GM19467 (cell line): ENCODE data around the gene DTX1.

Source experiments
- ATAC-seq: cut with Tn5 transposase; IDR thresholded peaks from one replicate; pipeline ENCODE4 v1.9.1; 2021; ENCODE audit warnings: mild to moderate bottlenecking, moderate library complexity; ENCODE audit not compliant: unreplicated experiment

DTX1 gene

DNA sequence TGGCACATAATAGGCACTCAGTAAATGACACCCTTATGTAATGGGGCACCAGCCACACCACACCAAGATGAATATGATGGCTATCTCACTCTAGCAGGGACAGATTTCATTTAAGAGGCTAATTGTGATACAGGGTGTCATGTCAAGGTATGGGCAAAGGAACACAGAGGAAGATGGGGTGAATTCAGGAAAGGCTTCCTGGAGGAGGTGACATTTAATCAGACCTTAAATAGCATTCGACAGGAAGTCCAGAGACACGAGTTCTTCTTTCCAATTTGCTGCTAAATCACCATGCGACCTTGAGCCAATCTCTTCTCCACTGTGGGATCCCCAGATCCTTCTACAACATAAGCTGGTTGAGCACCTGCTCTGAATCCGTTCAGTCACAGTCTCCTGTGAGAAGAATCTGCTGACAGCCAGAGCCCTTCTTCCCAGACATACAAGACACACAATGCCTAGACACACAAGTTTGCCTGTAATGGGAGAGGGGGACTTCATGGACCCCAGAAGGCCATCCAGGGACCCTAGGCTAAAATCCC, 1.5 kb upstream of the DTX1 start:
- ATAC-seq = no peak

DNA sequence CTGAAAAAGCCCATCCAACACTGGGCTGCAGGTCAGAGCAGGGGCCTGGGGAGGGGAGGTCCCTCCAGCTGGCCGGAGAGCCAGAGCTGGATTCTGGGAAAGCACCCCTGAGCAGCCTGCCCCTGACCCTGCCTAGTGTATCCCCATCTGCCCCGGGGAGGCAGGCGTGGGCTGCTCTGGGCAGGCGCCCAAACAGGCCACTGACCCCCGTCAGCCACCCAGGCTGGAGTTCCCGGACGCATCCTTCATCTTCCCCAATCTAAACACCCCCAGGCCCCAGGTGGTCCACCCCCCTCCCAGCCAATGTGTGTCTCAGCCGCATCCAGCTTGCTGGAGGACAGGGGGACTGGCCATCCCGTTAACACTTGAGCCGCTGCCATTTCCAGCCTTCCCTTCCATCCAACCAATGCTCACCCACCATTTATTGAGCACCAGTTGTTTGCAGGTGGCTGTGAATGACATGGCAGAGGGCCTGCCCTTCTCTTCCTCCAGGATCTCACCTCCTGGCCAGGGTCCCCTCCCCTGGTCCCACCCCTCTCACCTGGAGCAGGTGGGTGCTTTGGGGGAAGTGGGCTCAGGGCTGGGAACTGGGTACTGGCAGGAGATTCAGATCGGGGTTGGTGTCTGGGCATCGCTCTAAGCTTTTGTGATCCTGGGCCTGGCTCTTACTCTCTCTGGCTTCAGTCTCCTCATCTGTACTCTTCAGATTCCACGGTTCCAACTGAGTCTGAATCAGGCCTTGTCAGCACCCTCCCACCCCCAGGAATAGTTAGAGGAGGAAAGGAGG, 743 bp upstream of the DTX1 start:
- ATAC-seq = no peak

- no peak for ATAC-seq
Observed at GRCh38 chr12:113056381-113056630, 224 bp upstream of the DTX1 start.

DNA sequence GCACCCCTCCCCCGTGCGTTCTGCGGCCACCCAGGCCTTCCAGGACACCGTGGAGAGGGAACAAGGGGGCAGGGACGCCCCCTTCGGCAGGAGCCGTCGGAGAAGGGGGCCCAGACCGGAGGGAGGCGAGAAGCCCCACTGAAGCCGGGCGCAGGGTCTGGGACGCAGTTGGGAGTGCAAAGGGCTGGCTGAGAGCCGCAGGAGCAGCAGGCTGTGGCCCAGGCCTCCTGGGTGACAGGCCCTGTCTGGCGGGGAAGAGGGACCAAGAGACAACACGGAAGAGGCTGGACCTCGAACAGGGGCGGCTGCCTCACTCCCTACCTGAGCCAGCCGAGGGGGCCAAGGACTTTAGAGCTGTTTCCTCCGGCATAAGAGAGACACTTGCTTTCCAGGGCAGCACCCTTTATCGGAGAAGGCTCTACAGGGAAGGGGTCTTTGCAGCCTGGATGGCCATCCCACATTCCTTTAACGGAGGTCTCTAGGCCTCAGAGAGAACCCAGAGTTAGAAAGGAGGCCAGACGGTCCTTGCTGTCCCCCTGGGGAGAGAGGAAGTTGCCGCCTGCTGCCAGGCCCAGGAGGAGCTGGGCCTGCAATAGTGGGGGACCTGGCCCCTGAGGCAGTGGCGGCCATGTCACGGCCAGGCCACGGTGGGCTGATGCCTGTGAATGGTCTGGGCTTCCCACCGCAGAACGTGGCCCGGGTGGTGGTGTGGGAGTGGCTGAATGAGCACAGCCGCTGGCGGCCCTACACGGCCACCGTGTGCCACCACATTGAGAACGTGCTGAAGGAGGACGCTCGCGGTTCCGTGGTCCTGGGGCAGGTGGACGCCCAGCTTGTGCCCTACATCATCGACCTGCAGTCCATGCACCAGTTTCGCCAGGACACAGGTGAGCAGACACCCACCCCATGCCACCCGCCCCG, 1.3 kb downstream of the DTX1 start:
- no peak for ATAC-seq

GRCh38 chr12:113058553-113058952, 2.0 kb downstream of the DTX1 start:
- ATAC-seq = no peak

DNA sequence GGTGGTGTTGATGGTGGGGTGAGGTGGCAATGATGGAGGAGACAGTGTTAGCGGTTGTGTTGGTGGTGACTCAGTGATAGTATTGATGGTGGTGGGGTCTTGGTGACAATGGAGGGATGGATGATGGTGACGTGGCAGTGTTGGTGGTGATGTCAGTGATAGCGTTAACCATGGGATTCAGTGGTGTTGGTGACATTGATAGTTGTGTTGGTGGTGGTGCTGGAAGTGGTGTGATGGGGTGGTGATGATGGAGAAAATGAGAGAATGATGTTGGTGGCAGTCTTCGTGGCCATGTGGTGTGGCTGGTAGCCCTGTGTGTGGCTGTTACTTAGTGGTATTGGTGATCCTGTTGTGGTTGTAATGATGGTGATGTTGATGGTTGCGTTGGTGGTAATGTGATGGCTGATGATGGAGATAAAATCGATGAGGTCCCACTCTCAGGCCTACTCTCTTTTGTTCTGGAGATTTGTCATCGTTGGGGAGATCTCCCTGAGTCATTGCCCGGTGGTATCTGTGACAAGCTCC, 2.6 kb downstream of the DTX1 start:
- ATAC-seq = no peak

- no peak for ATAC-seq
Observed at GRCh38 chr12:113060336-113060960, 3.9 kb downstream of the DTX1 start.

DNA sequence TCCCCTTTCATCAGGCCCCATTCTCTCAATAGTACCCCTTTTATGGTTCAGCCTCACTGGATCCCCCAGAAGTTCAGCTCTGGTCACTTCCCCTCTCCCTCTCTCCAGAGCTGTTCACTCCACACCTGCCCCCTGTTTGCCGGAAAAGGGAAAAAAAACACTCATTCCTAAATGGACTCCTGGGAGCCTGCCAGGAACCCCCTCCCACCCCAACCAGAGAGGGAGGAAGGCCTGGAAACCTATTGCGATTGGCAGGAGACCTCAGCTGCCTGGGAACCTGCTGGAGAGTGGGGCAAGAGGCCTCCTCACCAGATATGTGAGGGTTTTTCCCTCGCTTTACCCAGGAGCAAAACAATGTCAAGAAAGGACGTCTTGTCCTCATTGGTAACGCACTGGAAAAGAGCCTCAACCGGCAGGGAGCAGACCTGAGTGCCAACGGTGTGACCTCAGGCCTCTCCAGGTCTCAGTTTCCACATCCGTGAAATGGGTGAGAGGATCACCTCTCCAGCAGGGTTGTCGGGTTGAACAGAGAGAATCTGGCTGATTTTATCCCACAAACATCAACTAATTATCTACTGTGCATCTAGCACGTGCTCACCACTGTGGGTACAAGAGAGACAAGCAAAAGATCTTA, 4.6 kb downstream of the DTX1 start:
- ATAC-seq = no peak

DNA sequence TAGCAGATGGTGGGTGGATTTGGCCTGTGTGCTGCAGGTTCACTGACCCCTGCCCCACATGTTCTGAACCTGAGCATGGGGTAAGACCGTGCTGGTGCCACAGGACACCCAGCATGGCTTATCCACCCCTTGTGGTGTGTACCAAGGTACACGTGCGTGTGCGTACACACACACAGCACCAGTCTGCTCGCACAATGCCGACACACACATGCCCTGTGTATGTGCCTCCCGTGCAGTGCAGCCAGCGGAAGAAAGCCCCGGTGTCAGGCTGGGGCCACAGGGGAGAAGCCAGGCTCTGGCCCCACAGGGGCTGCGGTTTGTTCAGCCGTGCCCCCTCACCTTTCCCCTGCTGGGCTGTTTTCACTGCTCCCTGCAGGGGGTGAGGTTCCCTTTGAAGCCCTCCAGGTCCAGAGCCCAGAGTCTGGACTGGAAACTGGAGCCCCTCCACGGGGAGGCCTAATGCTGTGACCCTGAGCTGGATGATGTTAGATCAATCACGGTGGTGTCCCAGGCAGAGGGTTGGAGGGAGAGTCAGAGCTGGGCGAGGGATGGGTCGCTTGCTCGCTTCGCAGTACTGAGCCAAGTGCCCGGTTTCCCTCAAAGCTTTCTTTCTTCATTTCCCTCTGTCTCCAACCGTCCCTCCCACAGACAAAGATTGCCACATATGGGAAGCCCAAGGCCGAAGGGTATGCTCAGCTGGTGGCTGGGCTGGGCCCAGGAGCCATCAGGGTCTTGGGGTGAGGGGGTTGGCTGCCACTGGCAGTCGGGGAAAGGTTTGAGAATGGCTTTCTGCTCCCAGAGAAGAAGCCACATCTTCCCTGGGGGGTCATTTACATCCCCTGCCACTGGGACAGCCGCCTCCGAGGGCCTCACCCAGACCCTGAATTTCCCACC, 6.2 kb downstream of the DTX1 start:
- no peak for ATAC-seq

DNA sequence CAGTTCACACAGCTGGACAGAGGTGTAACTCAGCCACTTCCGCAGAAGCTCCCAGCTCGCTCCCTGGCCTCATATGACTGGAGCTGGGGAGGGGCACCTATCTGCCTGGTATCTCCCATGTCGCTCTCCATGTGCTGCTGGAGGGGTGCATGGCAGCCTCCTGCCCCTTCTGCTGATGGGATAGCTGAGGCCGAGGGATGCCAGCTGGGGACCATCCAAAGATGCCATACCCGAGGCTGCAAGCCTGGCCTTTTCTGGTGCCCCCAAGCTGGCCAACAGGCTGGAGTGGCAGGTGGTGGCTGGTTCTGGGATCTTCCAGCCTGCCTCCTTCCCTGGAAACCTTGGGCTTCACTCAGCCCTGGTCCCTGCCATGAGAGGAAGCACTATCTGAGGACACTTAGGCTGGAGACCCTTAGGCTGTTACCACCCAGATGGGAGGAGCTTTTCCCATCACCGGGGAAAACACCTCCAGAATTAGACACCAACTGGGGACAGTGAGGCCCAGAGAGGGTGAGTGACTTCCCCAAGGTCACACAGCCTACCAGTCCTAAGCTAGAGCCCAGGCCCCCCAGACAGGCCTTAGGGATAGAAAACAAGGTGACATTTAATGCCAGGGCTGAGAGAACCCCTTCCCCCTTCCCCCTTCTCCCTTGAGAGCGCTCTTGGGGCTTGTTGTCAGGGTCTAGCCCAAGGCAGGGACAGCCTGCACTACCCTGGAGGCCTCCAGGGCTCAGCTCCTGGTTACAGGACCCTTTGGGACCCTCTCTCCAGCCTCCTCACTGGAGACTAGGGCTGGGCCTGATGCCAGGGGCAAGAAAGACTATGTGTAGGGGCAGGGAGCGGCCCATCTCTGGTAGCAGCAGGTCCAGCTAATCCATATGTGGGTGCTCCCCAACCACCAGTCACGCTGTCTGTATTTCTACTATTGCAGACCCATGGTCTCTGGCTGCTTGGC, 7.1 kb downstream of the DTX1 start:
- no peak for ATAC-seq

DNA sequence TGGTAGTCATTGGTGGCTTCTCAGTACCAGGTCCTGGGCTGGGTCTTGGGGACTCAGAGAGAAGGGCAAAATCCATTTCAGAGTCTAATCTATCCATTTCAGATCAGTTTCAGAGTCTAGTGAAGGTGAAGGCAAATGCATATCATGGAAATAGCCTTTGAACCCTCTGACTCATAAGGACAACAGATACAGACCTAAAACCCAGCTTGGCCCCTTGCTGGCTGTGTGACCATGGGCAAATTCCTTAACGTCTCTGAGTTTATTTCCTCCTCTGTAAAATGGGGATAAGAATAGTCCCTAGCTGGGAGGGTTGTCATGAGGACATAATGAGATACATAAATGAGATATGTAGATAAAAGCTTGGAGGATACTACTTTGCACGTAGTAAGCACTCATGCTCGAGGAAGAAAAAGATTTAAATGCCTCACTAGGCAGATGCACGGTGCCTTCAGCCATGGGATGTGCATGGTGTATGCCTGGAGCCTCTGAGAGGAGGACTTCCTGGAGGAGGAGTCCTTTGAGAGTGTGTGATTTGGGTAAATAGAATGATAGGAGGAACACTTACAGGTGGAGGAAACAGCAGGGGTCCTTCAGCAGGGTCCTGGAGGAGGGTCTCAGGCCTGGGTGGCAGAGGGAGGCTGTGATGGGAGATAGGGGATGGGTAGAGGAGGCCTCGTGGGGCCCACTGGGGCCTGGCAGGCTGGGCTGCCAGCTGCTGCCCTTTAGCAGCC, 8.0 kb downstream of the DTX1 start:
- ATAC-seq = no peak

- ATAC-seq = no peak
Observed at GRCh38 chr12:113065126-113066007, 8.8 kb downstream of the DTX1 start.

- ATAC-seq = no peak
Observed at GRCh38 chr12:113066813-113067400, 10.4 kb downstream of the DTX1 start.

DNA sequence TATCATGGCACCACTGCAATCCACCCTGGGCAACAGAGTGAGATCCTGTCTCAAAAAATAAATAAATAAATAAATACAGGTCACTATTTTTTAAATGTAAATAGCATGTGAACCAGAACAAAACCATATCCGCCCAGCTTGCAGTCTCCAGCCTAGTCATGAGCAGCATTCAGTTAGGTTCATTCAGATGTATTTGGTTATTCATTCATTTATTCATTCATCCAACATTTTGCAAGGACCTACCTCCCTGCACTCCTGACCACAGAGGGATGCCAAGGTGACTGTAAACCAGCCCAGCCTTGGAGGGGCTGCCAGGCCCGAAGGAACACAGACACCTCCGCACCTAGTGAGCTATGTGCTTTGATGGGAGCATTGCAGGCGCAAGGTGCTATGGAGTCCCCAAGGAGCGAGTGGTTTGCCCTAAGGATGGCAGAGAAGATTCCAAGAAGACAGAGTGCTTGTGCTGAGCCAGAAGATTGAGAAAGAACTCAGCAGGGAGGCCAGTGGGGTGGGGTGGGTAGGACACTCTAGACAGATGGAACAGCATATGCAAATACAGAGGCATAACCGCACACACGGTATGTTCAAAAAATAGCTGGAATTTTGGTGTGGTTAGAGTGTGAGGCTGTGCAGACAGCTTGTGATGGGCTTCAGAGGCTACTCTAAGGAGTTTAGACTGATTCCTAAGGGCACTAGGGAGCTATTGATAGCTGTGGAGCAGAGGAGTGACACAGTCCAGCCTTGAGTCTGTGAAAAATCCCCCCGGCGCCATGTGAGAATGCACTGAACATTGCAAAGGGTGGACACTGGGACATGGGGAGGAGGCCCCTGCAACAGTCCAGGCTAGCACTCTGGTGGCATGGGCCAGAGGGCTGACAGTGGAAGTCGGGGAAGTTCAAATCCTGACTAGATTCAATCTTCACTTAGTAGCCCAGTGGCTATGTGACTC, 11.7 kb downstream of the DTX1 start:
- ATAC-seq = no peak

- no peak for ATAC-seq
Observed at GRCh38 chr12:113069149-113069548, 12.6 kb downstream of the DTX1 start.

GRCh38 chr12:113069751-113070116, 13.2 kb downstream of the DTX1 start:
- no peak for ATAC-seq
